GM10266 (cell line): ENCODE measurements around the gene MESD.
"Not testable (repeated sequence)": the region's sequence is repeated elsewhere in the genome, so short reads cannot be mapped to it uniquely, and the experiment has no call there.

ENCODE experiments used
- DNase-seq: peaks from one replicate; pipeline ENCODE4 v3.0.0; 2012; ENCODE audit errors: extremely low spot score
- CTCF ChIP-seq: IDR thresholded peaks from 2 replicates; pipeline ENCODE4 v1.5.1; 2012; ENCODE audit warnings: mild to moderate bottlenecking, low read depth; ENCODE audit not compliant: control insufficient read depth, insufficient read depth; ENCODE audit errors: missing control alignments

Gene MESD

GRCh38 chr15:80958818-80959495, 30.7 kb downstream of the MESD start:
- TF ChIP-seq CTCF = no peak
- no peak for DNase-seq

GRCh38 chr15:80957976-80958375, 31.6 kb downstream of the MESD start:
- DNase-seq = no peak
- TF ChIP-seq CTCF = no peak

- no peak for TF ChIP-seq CTCF
- DNase-seq = no peak
These were observed 32.1 kb downstream of the MESD start for GRCh38 chr15:80957556-80957955.

- not testable (repeated sequence) for DNase-seq
These were observed 33.8 kb downstream of the MESD start for GRCh38 chr15:80955571-80956452.

- no peak for DNase-seq
- no peak for TF ChIP-seq CTCF
These were observed 35.5 kb downstream of the MESD start for GRCh38 chr15:80953953-80954778.

GRCh38 chr15:80953001-80953952, 36.3 kb downstream of the MESD start:
- no peak for TF ChIP-seq CTCF
- DNase-seq = no peak
